HT1080 (cell line): Measurements from ENCODE around the gene EGFR. TPM values are rescaled to one million over a fixed set of nuclear protein-coding genes. Genes with fewer than 3 reads are reported as not detected.

Source experiments
- DNase-seq: peaks from one replicate; pipeline ENCODE4 v3.0.0-alpha.2; 2015; ENCODE audit warnings: low read depth
- total RNA-seq: library from RNA; depleted of rRNA; stranded (reverse); fragments of >200 nt; shearing (Covaris generic); gene quantifications from 2 replicates; pipeline ENCODE4 v1.2.3, GENCODE V29; 2014

EGFR gene
- total RNA-seq, 1 experiment from 2014 or later = 34.5 TPM

- no peak for DNase-seq
Measured at GRCh38 chr7:55099821-55100543, 81.2 kb downstream of the EGFR start.

- no peak for DNase-seq
Measured at GRCh38 chr7:55100544-55101327, 81.9 kb downstream of the EGFR start.

GRCh38 chr7:55101359-55101758, 82.5 kb downstream of the EGFR start:
- no peak for DNase-seq

- DNase-seq = no peak
Measured at GRCh38 chr7:55104123-55104522, 85.3 kb downstream of the EGFR start.

GRCh38 chr7:55104712-55105433, 86.1 kb downstream of the EGFR start:
- peak; percentile 40 for DNase-seq

- DNase-seq = no peak
Measured at GRCh38 chr7:55105952-55106351, 87.1 kb downstream of the EGFR start.

- DNase-seq = peak; percentile 80
Measured at GRCh38 chr7:55107946-55108345, 89.1 kb downstream of the EGFR start.

- DNase-seq = no peak
Measured at GRCh38 chr7:55108401-55108800, 89.6 kb downstream of the EGFR start.

- no peak for DNase-seq
Measured at GRCh38 chr7:55108818-55109217, 90.0 kb downstream of the EGFR start.

GRCh38 chr7:55109404-55110167, 90.8 kb downstream of the EGFR start:
- peak; percentile 81 for DNase-seq

- DNase-seq = no peak
Measured at GRCh38 chr7:55110282-55110992, 91.6 kb downstream of the EGFR start.

GRCh38 chr7:55110993-55111361, 92.2 kb downstream of the EGFR start:
- no peak for DNase-seq

- no peak for DNase-seq
Measured at GRCh38 chr7:55112056-55112455, 93.2 kb downstream of the EGFR start.

- no peak for DNase-seq
Measured at GRCh38 chr7:55113760-55114540, 95.1 kb downstream of the EGFR start.

- DNase-seq = no peak
Measured at GRCh38 chr7:55117286-55117685, 98.5 kb downstream of the EGFR start.

- DNase-seq = no peak
Measured at GRCh38 chr7:55118426-55118825, 99.6 kb downstream of the EGFR start.

GRCh38 chr7:55119571-55119970, 100.8 kb downstream of the EGFR start:
- no peak for DNase-seq

GRCh38 chr7:55120074-55120473, 101.3 kb downstream of the EGFR start:
- no peak for DNase-seq

GRCh38 chr7:55120501-55121198, 101.8 kb downstream of the EGFR start:
- no peak for DNase-seq
